CD14-positive monocyte (primary cell): Measurements from ENCODE around the gene APCDD1L. TPM values are rescaled to one million over a fixed set of nuclear protein-coding genes. Genes with fewer than 3 reads are reported as not detected.

ENCODE experiments used
- DNase-seq, 3 donors: peaks; one replicate each; pipeline ENCODE4 v3.0.0-alpha.2; 2011 to 2022
- H2AFZ ChIP-seq: 2 replicates; pipeline ENCODE4 v1.6.0; 2012; ENCODE audit warnings: mild to moderate bottlenecking, low read depth, low read length, inconsistent platforms; ENCODE audit not compliant: insufficient read depth, poor library complexity, severe bottlenecking
- H3K27ac ChIP-seq, 2 donors: 1 replicate in 1 of 2; 2 replicates in 1 of 2; pipeline ENCODE4 v1.5.1; 2012 to 2013; ENCODE audit warnings: low read length in 2 of 2, control low read depth in 1 of 2, inconsistent platforms in 1 of 2, low read depth in 1 of 2, mild to moderate bottlenecking in 1 of 2
- H3K27me3 ChIP-seq, 2 donors: one replicate each; pipeline versions ENCODE4 v1.6.0 to v1.6.1; 2011 to 2013; ENCODE audit warnings: low read length in 2 of 2; ENCODE audit not compliant: control insufficient read depth in 2 of 2, insufficient read depth in 2 of 2
- H3K36me3 ChIP-seq, 2 donors: replicated peaks in 1 of 2; 1 replicate in 1 of 2; 2 replicates in 1 of 2; pipeline versions ENCODE4 v1.5.1 to v1.6.1; 2012 to 2013; ENCODE audit warnings: low read length in 2 of 2, control low read depth in 1 of 2, inconsistent platforms in 1 of 2, mild to moderate bottlenecking in 1 of 2; ENCODE audit not compliant: insufficient read depth in 2 of 2, control insufficient read depth in 1 of 2
- H3K4me1 ChIP-seq, 2 donors: 1 replicate in 1 of 2; 2 replicates in 1 of 2; pipeline versions ENCODE4 v1.5.1 to v1.6.1; 2012 to 2013; ENCODE audit warnings: low read length in 2 of 2, control low read depth in 1 of 2, inconsistent platforms in 1 of 2, mild to moderate bottlenecking in 1 of 2, moderate library complexity in 1 of 2; ENCODE audit not compliant: insufficient read depth in 2 of 2, control insufficient read depth in 1 of 2
- H3K4me2 ChIP-seq: replicated peaks from 2 replicates; pipeline ENCODE3; 2012; ENCODE audit warnings: low read length, moderate library complexity, mild to moderate bottlenecking; ENCODE audit not compliant: poor library complexity, severe bottlenecking; ENCODE audit errors: extremely low read depth
- H3K4me3 ChIP-seq, 3 experiments: fragments of 200-600 bp in 1 of 3; sonication (generic) in 1 of 3; replicated peaks in 1 of 3; 1 replicate in 2 of 3; 2 replicates in 1 of 3; pipeline ENCODE4 v1.5.1; 2011 to 2013; ENCODE audit warnings: low read length in 3 of 3, mild to moderate bottlenecking in 3 of 3, control low read depth in 2 of 3, low read depth in 2 of 3, inconsistent platforms in 1 of 3, moderate library complexity in 1 of 3
- H3K79me2 ChIP-seq: 2 replicates; pipeline ENCODE4 v1.6.0; 2012; ENCODE audit warnings: mild to moderate bottlenecking, control low read depth, inconsistent platforms, low read length, moderate library complexity; ENCODE audit not compliant: insufficient read depth
- H3K9ac ChIP-seq: 2 replicates; pipeline ENCODE4 v1.6.0; 2017; ENCODE audit warnings: low read length, mild to moderate bottlenecking; ENCODE audit not compliant: insufficient read depth, poor library complexity, severe bottlenecking
- H3K9me3 ChIP-seq, 2 donors: replicated peaks in 1 of 2; 1 replicate in 1 of 2; 2 replicates in 1 of 2; pipeline versions ENCODE4 v1.5.1 to v1.6.1; 2012 to 2013; ENCODE audit warnings: low read length in 2 of 2, control low read depth in 1 of 2; ENCODE audit not compliant: control insufficient read depth in 1 of 2, insufficient read depth in 1 of 2
- H4K20me1 ChIP-seq: 2 replicates; pipeline ENCODE4 v1.6.0; 2012; ENCODE audit warnings: mild to moderate bottlenecking, low read length, control low read depth, moderate library complexity; ENCODE audit not compliant: insufficient read depth
- H3K27ac Mint-ChIP-seq, 7 donors: one replicate each; pipeline ENCODE4 v1.8.0; 2020; ENCODE audit warnings: mild to moderate bottlenecking in 7 of 7, mixed read lengths in 7 of 7, moderate library complexity in 6 of 7, inconsistent platforms in 2 of 7
- H3K27me3 Mint-ChIP-seq, 3 donors: one replicate each; pipeline ENCODE4 v1.8.0; 2021 to 2022; ENCODE audit warnings: low read depth in 3 of 3, mild to moderate bottlenecking in 3 of 3, mixed read lengths in 3 of 3, moderate library complexity in 3 of 3, inconsistent platforms in 1 of 3
- H3K36me3 Mint-ChIP-seq, 2 donors: one replicate each; pipeline ENCODE4 v1.8.0; 2020; ENCODE audit warnings: mixed read lengths in 2 of 2, inconsistent platforms in 1 of 2, mild to moderate bottlenecking in 1 of 2
- H3K4me1 Mint-ChIP-seq: one replicate; pipeline ENCODE4 v1.8.0; 2020; ENCODE audit warnings: mild to moderate bottlenecking, mixed read lengths
- H3K4me3 Mint-ChIP-seq, 2 donors: one replicate each; pipeline ENCODE4 v1.8.0; 2020; ENCODE audit warnings: mild to moderate bottlenecking in 2 of 2, mixed read lengths in 2 of 2, moderate library complexity in 1 of 2
- H3K9me3 Mint-ChIP-seq, 7 donors: one replicate each; pipeline ENCODE4 v1.8.0; 2020 to 2022; ENCODE audit warnings: mixed read lengths in 7 of 7, mild to moderate bottlenecking in 6 of 7, moderate library complexity in 6 of 7, inconsistent platforms in 2 of 7
- WGBS: methylation state at CpG from one replicate; pipeline ENCODE4 v1.1.5; 2013; ENCODE audit warnings: missing lambda C conversion rate; ENCODE audit not compliant: insufficient coverage; 5-methylcytosine and 5-hydroxymethylcytosine counted together
- intact Hi-C, 2 donors: fragments of 100-400 bp; cut with micrococcal nuclease; formaldehyde crosslinking; loops; one replicate each; pipeline versions ENCODE4 v1.15.0 to v1.15.1; 2023
- polyA plus RNA-seq, 3 donors: library from polyadenylated mRNA; depleted of rRNA in 1 of 3; unstranded in 2 of 3; stranded (reverse) in 1 of 3; fragments of 300-500 nt in 2 of 3; fragments of >200 nt in 1 of 3; fragmentation: Illumina TruSeq in 2 of 3; gene quantifications; 1 replicate in 2 of 3; 2 replicates in 1 of 3; pipeline ENCODE4 v1.2.3, GENCODE V29; 2012 to 2021
- TF ChIP-seq, protein P1 (sequence below): fragments of 200-600 bp; IDR thresholded peaks from one replicate; pipeline ENCODE4 v1.8.0; 2022; ENCODE audit warnings: antibody characterized with exemption, mild to moderate bottlenecking

Gene APCDD1L
- polyA plus RNA-seq, 3 donors: not detected

DNA sequence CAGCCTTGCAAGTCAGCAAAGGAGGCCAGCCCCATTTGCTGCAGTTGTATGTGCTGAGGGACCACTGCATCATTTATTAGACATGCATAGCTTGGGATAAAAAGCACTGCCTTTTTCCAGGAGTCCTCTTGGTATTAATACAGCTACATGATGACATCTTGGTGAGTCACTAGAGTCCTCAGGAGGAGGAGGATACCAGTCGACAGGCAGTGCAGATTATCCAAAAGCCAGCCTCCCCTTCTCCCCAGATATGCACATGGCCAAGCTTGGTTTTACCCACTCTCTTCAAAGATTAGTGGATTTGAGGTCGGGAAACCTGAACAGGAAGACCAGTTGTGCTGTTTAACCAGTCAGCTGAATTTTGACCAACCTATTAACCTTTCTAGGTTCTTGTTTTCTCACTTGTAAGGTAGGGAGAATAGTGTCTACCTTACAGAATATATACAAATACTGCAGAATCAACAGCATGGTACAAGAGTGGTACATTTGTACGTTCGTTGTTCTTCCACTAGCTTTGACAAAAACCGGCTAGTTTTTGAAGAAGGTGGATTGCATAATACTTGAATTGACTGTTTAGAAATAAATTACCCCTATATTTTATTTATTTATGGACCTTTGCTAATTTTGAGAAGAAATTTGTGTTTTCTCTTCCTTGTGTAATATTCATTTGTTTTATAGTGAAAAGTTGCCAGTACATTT, 94.3 kb downstream of the APCDD1L start:
- no CpG with 5 or more reads among the region's 5 CpGs for WGBS
- no peaks in the 10 kb centered on the region for H3K27me3 ChIP-seq
- H3K79me2 ChIP-seq: peaks cover 59% of the 10 kb centered on the region
- H3K36me3 ChIP-seq: peaks cover 39 to 75% of the 10 kb centered on the region in 2 donors
- H4K20me1 ChIP-seq: peaks cover 73% of the 10 kb centered on the region
- Mint-ChIP-seq H3K27me3 (peaks cover 0 to 1% (median 0%) of the 10 kb centered on the region in 3 donors), H3K4me3 (no peak overlapping the region), H3K27ac (no peak overlapping the region), H3K36me3 (peaks cover 57 to 68% of the 10 kb centered on the region in 2 donors), H3K9me3 (peaks cover 0 to 2% (median 0%) of the 10 kb centered on the region in 7 donors), H3K4me1 (peaks cover 7% of the 10 kb centered on the region)
- H3K9ac ChIP-seq: no peak overlapping the region
- no peak overlapping the region for H3K4me3 ChIP-seq
- H3K9me3 ChIP-seq: no peaks in the 10 kb centered on the region
- TF ChIP-seq, protein P1, sequence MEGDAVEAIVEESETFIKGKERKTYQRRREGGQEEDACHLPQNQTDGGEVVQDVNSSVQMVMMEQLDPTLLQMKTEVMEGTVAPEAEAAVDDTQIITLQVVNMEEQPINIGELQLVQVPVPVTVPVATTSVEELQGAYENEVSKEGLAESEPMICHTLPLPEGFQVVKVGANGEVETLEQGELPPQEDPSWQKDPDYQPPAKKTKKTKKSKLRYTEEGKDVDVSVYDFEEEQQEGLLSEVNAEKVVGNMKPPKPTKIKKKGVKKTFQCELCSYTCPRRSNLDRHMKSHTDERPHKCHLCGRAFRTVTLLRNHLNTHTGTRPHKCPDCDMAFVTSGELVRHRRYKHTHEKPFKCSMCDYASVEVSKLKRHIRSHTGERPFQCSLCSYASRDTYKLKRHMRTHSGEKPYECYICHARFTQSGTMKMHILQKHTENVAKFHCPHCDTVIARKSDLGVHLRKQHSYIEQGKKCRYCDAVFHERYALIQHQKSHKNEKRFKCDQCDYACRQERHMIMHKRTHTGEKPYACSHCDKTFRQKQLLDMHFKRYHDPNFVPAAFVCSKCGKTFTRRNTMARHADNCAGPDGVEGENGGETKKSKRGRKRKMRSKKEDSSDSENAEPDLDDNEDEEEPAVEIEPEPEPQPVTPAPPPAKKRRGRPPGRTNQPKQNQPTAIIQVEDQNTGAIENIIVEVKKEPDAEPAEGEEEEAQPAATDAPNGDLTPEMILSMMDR: no peak
- no peak overlapping the region for H3K4me2 ChIP-seq
- H3K4me1 ChIP-seq: no peaks in the 10 kb centered on the region
- no peak overlapping the region for H3K27ac ChIP-seq
- no peak for DNase-seq
- intact Hi-C loops: no loop called here
- no peak overlapping the region for H2AFZ ChIP-seq

DNA sequence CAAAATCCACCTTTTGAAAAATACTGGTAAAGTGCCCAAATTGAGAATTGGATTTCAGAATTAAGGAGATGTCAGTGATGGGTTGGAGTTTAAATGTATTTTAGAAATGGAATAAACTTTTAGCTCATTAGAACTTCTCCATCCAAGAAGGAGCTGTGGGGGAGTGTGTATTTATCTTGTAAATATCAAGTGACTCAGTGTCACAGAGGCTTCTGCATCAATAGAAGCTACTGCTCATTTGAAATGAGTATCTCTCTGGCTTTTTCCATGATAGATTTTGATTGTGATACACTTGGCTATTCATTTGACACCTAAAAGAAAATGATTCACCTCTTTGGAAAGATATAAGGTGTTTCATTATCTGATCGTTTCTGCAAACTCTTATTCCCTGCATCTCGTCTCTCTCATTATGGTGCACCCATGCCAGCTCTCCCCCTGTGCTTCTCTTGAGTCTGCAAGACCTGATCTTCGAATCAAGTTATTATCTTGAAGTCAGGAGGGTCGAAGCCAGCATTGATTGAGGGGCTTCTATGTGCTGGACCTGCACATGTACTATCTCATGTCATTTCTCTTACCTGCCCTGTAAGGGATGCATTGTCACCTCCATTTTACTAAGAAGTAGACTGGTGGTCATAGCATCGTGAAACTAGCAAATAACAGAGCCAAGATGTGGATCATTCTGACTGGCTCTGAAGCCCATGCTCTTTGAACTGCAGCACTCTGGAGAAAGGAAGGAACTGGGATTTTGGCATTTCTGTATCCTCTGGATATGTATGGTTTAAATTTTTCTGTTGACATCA, 96.0 kb downstream of the APCDD1L start:
- Mint-ChIP-seq H3K4me1 (peaks cover 9% of the 10 kb centered on the region), H3K9me3 (peaks cover 0 to 4% (median 0%) of the 10 kb centered on the region in 7 donors), H3K27ac (peak overlapping the region in 1 of 7 donors; percentile 61), H3K27me3 (peaks cover 0 to 1% (median 0%) of the 10 kb centered on the region in 3 donors), H3K4me3 (no peak overlapping the region), H3K36me3 (peaks cover 49 to 62% of the 10 kb centered on the region in 2 donors)
- 83% methylated on average over 1 of the region's 5 CpGs for WGBS
- Histone ChIP-seq H3K4me1 (no peaks in the 10 kb centered on the region), H3K27me3 (no peaks in the 10 kb centered on the region), H3K79me2 (peaks cover 53% of the 10 kb centered on the region), H2AFZ (no peak overlapping the region), H3K27ac (no peak overlapping the region), H3K9me3 (no peaks in the 10 kb centered on the region), H3K4me3 (no peak overlapping the region), H3K9ac (no peak overlapping the region), H3K4me2 (no peak overlapping the region), H4K20me1 (peaks cover 69% of the 10 kb centered on the region), H3K36me3 (peaks cover 35 to 60% of the 10 kb centered on the region in 2 donors)
- intact Hi-C loops: no loop called here
- TF ChIP-seq, protein P1: no peak
- no peak for DNase-seq
